ENCODE measurements around the gene FBP2. TPM values are rescaled to one million over a fixed set of nuclear protein-coding genes. Genes with fewer than 3 reads are reported as not detected.

FBP2 gene
- total RNA-seq, 1 experiment from 2014 or later, result not detected

GRCh38 chr9:94642501-94642900 lies 48.9 kb upstream of the FBP2 start:
- Histone ChIP-seq H2AFZ (ENCODE audit: low read length) (no peak overlapping the region), H3K9me2 (replicated peaks; ENCODE audit: low read length) (no peaks in the 10 kb centered on the region), H3K4me1 (ENCODE audit: insufficient read depth, low read length) (peaks cover 24% of the 10 kb centered on the region), H3K4me3 (ENCODE audit: low read length) (no peak overlapping the region), H3K36me3 (ENCODE audit: low read depth, low read length) (no peaks in the 10 kb centered on the region), H3K4me2 (ENCODE audit: low read length) (no peak overlapping the region), H3K27ac (ENCODE audit: low read length) (no peak overlapping the region), H3K9me3 (ENCODE audit: low read length) (no peaks in the 10 kb centered on the region), H3K79me2 (ENCODE audit: low read length) (peaks cover 17% of the 10 kb centered on the region), H3K9ac (ENCODE audit: low read length) (no peak overlapping the region), H4K20me1 (ENCODE audit: low read length) (no peaks in the 10 kb centered on the region), H3K27me3 (ENCODE audit: low read length) (no peaks in the 10 kb centered on the region), H3F3A (ENCODE audit: low read length, unreplicated experiment) (no peaks in the 10 kb centered on the region)
- DNase-seq (no peak), ATAC-seq (no peak)
- intact Hi-C loops (cut with micrococcal nuclease), result no loop called here
- TF ChIP-seq CTCF (conservative IDR thresholded peaks at IDR 0.05; ENCODE audit: low read depth, low read length), result no peak
- TF ChIP-seq EZH2 (IDR thresholded peaks at IDR 0.05; ENCODE audit: low read length, unreplicated experiment), result no peak
- TF ChIP-seq EZH2phosphoT487 (IDR thresholded peaks at IDR 0.05; ENCODE audit: borderline replicate concordance, low read length), result no peak
- CTCF ChIA-PET, result no interaction called here
- POLR2A ChIA-PET (ENCODE audit: unreplicated experiment), result interaction anchor here (0.5 kb wide), 1 partner anchor 114 kb away, joined by 10 read pairs; no protein-coding TSS in a partner anchor
- no TSS peak for BruUV-seq (replicated peaks)

- Histone ChIP-seq H3K4me2 (ENCODE audit: low read length) (peak overlapping the region; percentile 85), H2AFZ (ENCODE audit: low read length) (peak overlapping the region; percentile 71)
- no TSS peak for BruUV-seq (replicated peaks)
These were observed 46.4 kb upstream of the FBP2 start for GRCh38 chr9:94639999-94640376.

More at GRCh38 chr9:94639999-94640376, 46.4 kb upstream of the FBP2 start:
- intact Hi-C loops (cut with micrococcal nuclease), result no loop called here
- no peaks in the 10 kb centered on the region for H3K9me2 ChIP-seq (replicated peaks; ENCODE audit: low read length)
- peak overlapping the region; percentile 51 for H3K27ac ChIP-seq (ENCODE audit: low read length)
- DNase-seq (peak; percentile 55), ATAC-seq (peak; percentile 31)
- ChIA-PET CTCF (no interaction called here), POLR2A (ENCODE audit: unreplicated experiment) (interaction anchor here (1.0 kb wide), 1 partner anchor 9 kb away, joined by 6 read pairs; no protein-coding TSS in a partner anchor)
- H3K79me2 ChIP-seq (ENCODE audit: low read length), result peaks cover 17% of the 10 kb centered on the region
- H3K4me3 ChIP-seq (ENCODE audit: low read length), result peak overlapping the region; percentile 79
- H3K36me3 ChIP-seq (ENCODE audit: low read depth, low read length), result no peaks in the 10 kb centered on the region
- no peaks in the 10 kb centered on the region for H4K20me1 ChIP-seq (ENCODE audit: low read length)
- no peaks in the 10 kb centered on the region for H3K27me3 ChIP-seq (ENCODE audit: low read length)
- H3K4me1 ChIP-seq (ENCODE audit: insufficient read depth, low read length), result peaks cover 24% of the 10 kb centered on the region
- H3K9me3 ChIP-seq (ENCODE audit: low read length), result no peaks in the 10 kb centered on the region
- H3K9ac ChIP-seq (ENCODE audit: low read length), result peak overlapping the region; percentile 74
- no peaks in the 10 kb centered on the region for H3F3A ChIP-seq (ENCODE audit: low read length, unreplicated experiment)
- TF ChIP-seq EZH2 (IDR thresholded peaks at IDR 0.05; ENCODE audit: low read length, unreplicated experiment) (no peak), EZH2phosphoT487 (IDR thresholded peaks at IDR 0.05; ENCODE audit: borderline replicate concordance, low read length) (no peak), CTCF (conservative IDR thresholded peaks at IDR 0.05; ENCODE audit: low read depth, low read length) (no peak)
